ENCODE data around the gene ARAP2. TPM values are rescaled to one million over a fixed set of nuclear protein-coding genes. Genes with fewer than 3 reads are reported as not detected.

ARAP2 gene
- total and polyA plus RNA-seq, 2 donors (not counting 3 experiments of a cell fraction or from before 2014, with no cell fraction given), result not detected

- dilution Hi-C loops (cut with MboI; ENCODE audit: extremely low pct_ligation_motif_present, low sequenced_read_pairs) (no loop called here), intact Hi-C loops (cut with micrococcal nuclease) (no loop called here)
- Histone ChIP-seq H3K4me2 (ENCODE audit: insufficient read depth, low read length) (no peak overlapping the region), H3K9ac (replicated peaks; ENCODE audit: extremely low read depth, insufficient read depth, low read length) (no peak overlapping the region), H2AFZ (ENCODE audit: low read depth, low read length) (no peak overlapping the region), H4K20me1 (replicated peaks; ENCODE audit: control insufficient read depth, extremely low read depth, insufficient read depth, low read length) (no peaks in the 10 kb centered on the region), H3K27ac (ENCODE audit: insufficient read depth, low read depth, low read length) (no peak overlapping the region), H3K9me1 (replicated peaks; ENCODE audit: control insufficient read depth, extremely low read depth, insufficient read depth, low read length) (no peaks in the 10 kb centered on the region), H3K4me1 (ENCODE audit: control insufficient read depth, extremely low read depth, insufficient read depth, low read length) (peaks cover 3% of the 10 kb centered on the region), H3K4me3 (replicated peaks in 1 of 3; ENCODE audit: insufficient read depth in 1 of 3, low read depth in 1 of 3, low read length in 3 of 3) (no peak overlapping the region), H3K36me3 (ENCODE audit: control insufficient read depth in 2 of 2, extremely low read depth in 1 of 2, insufficient read depth in 2 of 2, low read length in 2 of 2) (no peaks in the 10 kb centered on the region), H3K9me3 (replicated peaks; ENCODE audit: control insufficient read depth, insufficient read depth, low read length) (no peaks in the 10 kb centered on the region), H3K79me2 (ENCODE audit: control insufficient read depth, insufficient read depth, low read length) (no peaks in the 10 kb centered on the region), H3K27me3 (ENCODE audit: control insufficient read depth in 2 of 2, insufficient read depth in 2 of 2, low read length in 2 of 2) (peaks cover 4 to 5% of the 10 kb centered on the region in 2 experiments)
- BruUV-seq (replicated peaks), result no TSS peak
- DNase-seq (ENCODE audit: low read depth, low spot score), result no peak
- TF ChIP-seq, protein P1, sequence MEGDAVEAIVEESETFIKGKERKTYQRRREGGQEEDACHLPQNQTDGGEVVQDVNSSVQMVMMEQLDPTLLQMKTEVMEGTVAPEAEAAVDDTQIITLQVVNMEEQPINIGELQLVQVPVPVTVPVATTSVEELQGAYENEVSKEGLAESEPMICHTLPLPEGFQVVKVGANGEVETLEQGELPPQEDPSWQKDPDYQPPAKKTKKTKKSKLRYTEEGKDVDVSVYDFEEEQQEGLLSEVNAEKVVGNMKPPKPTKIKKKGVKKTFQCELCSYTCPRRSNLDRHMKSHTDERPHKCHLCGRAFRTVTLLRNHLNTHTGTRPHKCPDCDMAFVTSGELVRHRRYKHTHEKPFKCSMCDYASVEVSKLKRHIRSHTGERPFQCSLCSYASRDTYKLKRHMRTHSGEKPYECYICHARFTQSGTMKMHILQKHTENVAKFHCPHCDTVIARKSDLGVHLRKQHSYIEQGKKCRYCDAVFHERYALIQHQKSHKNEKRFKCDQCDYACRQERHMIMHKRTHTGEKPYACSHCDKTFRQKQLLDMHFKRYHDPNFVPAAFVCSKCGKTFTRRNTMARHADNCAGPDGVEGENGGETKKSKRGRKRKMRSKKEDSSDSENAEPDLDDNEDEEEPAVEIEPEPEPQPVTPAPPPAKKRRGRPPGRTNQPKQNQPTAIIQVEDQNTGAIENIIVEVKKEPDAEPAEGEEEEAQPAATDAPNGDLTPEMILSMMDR (IDR thresholded peaks at IDR 0.05; ENCODE audit: extremely low read depth in 1 of 2, insufficient read depth in 1 of 2, low read depth in 1 of 2, low read length in 2 of 2), result no peak
- no peak for TF ChIP-seq POLR2A (IDR thresholded peaks at IDR 0.05; ENCODE audit: low read depth, low read length)
- no peak for TF ChIP-seq EZH2 (IDR thresholded peaks at IDR 0.05; ENCODE audit: borderline replicate concordance, low read depth, low read length, severe bottlenecking)
- no peak for TF ChIP-seq MYC (IDR thresholded peaks at IDR 0.05; ENCODE audit: low read depth, low read length)
- no peak for TF ChIP-seq FOS (IDR thresholded peaks at IDR 0.05; ENCODE audit: borderline replicate concordance, insufficient read depth, low read length)
- no peak for TF ChIP-seq POLR2AphosphoS5 (IDR thresholded peaks at IDR 0.05; ENCODE audit: insufficient read depth, low read depth, low read length)
- TF ChIP-seq GATA2 (IDR thresholded peaks at IDR 0.05; ENCODE audit: insufficient read depth, insufficient read length, low read depth, low read length), result no peak
- TF ChIP-seq JUN (IDR thresholded peaks at IDR 0.05; ENCODE audit: borderline replicate concordance, insufficient read depth, insufficient read length, low read depth), result no peak
- no peak for TF ChIP-seq MAX (IDR thresholded peaks at IDR 0.05; ENCODE audit: insufficient read depth, insufficient read length)
- POLR2A ChIA-PET, result no interaction called here
- CTCF ChIA-PET, result no interaction called here
- no peak for FAIRE-seq
Observed at GRCh38 chr4:36241771-36242170, 2.5 kb downstream of the ARAP2 start.

All from endothelial cell of umbilical vein (primary cell).